ENCODE measurements around the gene SWI5. TPM values are rescaled to one million over a fixed set of nuclear protein-coding genes. Genes with fewer than 3 reads are reported as not detected.
A peak's percentile ranks its signal among the peaks of the same experiment; 100 is the strongest.

The SWI5 gene
- total and polyA plus RNA-seq, 7 donors = 10.0 to 24.7 (median 20.1) TPM

- ATAC-seq (no peak), DNase-seq (no peak)
- Histone ChIP-seq H3K4me1 (peaks cover 20% of the 10 kb centered on the region), H3K27me3 (ENCODE audit: insufficient read depth in 3 of 3, low read length in 2 of 3) (no peaks in the 10 kb centered on the region), H3K27ac (peak overlapping the region; percentile 88), H3K4me3 (peak overlapping the region; percentile 76), H3K36me3 (ENCODE audit: insufficient read depth in 1 of 2, low read depth in 1 of 2) (peaks cover 0 to 68% of the 10 kb centered on the region in 2 donors), H3K9me3 (no peaks in the 10 kb centered on the region)
- intact Hi-C loops (cut with DNase I) = no loop called here
- 22 to 23% (median 22%) methylated on average over 16 of the region's 16 CpGs for WGBS, 3 donors
- no peak for TF ChIP-seq CTCF (IDR thresholded peaks at IDR 0.05)
These were observed 47.2 kb downstream of the SWI5 start for GRCh38 chr9:128323212-128323730.

- Histone ChIP-seq H3K9me3 (no peaks in the 10 kb centered on the region), H3K27me3 (ENCODE audit: insufficient read depth in 3 of 3, low read length in 2 of 3) (no peaks in the 10 kb centered on the region), H3K36me3 (ENCODE audit: insufficient read depth in 1 of 2, low read depth in 1 of 2) (peaks cover 2 to 64% of the 10 kb centered on the region in 2 donors), H3K4me1 (peaks cover 20% of the 10 kb centered on the region), H3K27ac (no peak overlapping the region), H3K4me3 (peak overlapping the region; percentile 76)
- WGBS, 3 donors = 85 to 89% (median 87%) methylated on average over 12 of the region's 12 CpGs
- intact Hi-C loops (cut with DNase I) = no loop called here
- DNase-seq (no peak), ATAC-seq (no peak)
- TF ChIP-seq CTCF (IDR thresholded peaks at IDR 0.05) = no peak
These were observed 47.7 kb downstream of the SWI5 start for GRCh38 chr9:128323791-128324190.

GRCh38 chr9:128324401-128324800 lies 48.3 kb downstream of the SWI5 start:
- Histone ChIP-seq H3K27ac (no peak overlapping the region), H3K27me3 (ENCODE audit: insufficient read depth in 3 of 3, low read length in 2 of 3) (no peaks in the 10 kb centered on the region), H3K4me3 (peak overlapping the region; percentile 76), H3K9me3 (no peaks in the 10 kb centered on the region), H3K36me3 (ENCODE audit: insufficient read depth in 1 of 2, low read depth in 1 of 2) (peaks cover 4 to 61% of the 10 kb centered on the region in 2 donors), H3K4me1 (peaks cover 20% of the 10 kb centered on the region)
- ATAC-seq = no peak
- DNase-seq = no peak
- intact Hi-C loops (cut with DNase I) = no loop called here
- 89 to 100% (median 89%) methylated on average over 1 of the region's 1 CpG for WGBS, 3 donors
- no peak for TF ChIP-seq CTCF (IDR thresholded peaks at IDR 0.05)

- ATAC-seq (no peak), DNase-seq (no peak)
- Histone ChIP-seq H3K36me3 (ENCODE audit: insufficient read depth in 1 of 2, low read depth in 1 of 2) (peaks cover 4 to 48% of the 10 kb centered on the region in 2 donors), H3K27me3 (ENCODE audit: insufficient read depth in 3 of 3, low read length in 2 of 3) (no peaks in the 10 kb centered on the region), H3K27ac (no peak overlapping the region), H3K4me1 (peaks cover 20% of the 10 kb centered on the region), H3K4me3 (no peak overlapping the region), H3K9me3 (no peaks in the 10 kb centered on the region)
- intact Hi-C loops (cut with DNase I) = no loop called here
- WGBS, 3 donors = 70 to 81% (median 74%) methylated on average over 13 of the region's 13 CpGs
- TF ChIP-seq CTCF (IDR thresholded peaks at IDR 0.05) = no peak
These were observed 49.6 kb downstream of the SWI5 start for GRCh38 chr9:128325629-128326028.

- no peaks in the 10 kb centered on the region for H3K4me1 ChIP-seq
- DNase-seq (no peak), ATAC-seq (no peak)
- no peaks in the 10 kb centered on the region for H3K9me3 ChIP-seq
- intact Hi-C loops (cut with DNase I) = no loop called here
- H3K27ac ChIP-seq = no peak overlapping the region
- 85 to 86% (median 86%) methylated on average over 11 of the region's 11 CpGs for WGBS, 3 donors
- TF ChIP-seq CTCF (IDR thresholded peaks at IDR 0.05) = no peak
- H3K36me3 ChIP-seq (ENCODE audit: insufficient read depth in 1 of 2, low read depth in 1 of 2) = peaks cover 9 to 28% of the 10 kb centered on the region in 2 donors
- H3K27me3 ChIP-seq (ENCODE audit: insufficient read depth in 3 of 3, low read length in 2 of 3) = no peaks in the 10 kb centered on the region
- no peak overlapping the region for H3K4me3 ChIP-seq
These were observed 57.4 kb downstream of the SWI5 start for GRCh38 chr9:128333451-128333869.

All from psoas muscle (tissue), 8 donors.